ENCODE results near the gene HTRA3. TPM values are rescaled to one million over a fixed set of nuclear protein-coding genes. Genes with fewer than 3 reads are reported as not detected.

HTRA3 gene
- polyA plus RNA-seq, 1 donor = 7.2 TPM

GRCh38 chr4:8279321-8280157 lies 10.0 kb downstream of the HTRA3 start:
- DNase-seq = no peak

- no peak for DNase-seq
These were observed 10.8 kb downstream of the HTRA3 start for GRCh38 chr4:8280158-8280875.

GRCh38 chr4:8280876-8281440 lies 11.4 kb downstream of the HTRA3 start:
- no peak for DNase-seq

GRCh38 chr4:8281519-8282133 lies 12.1 kb downstream of the HTRA3 start:
- DNase-seq = no peak

- DNase-seq = no peak
These were observed 12.6 kb downstream of the HTRA3 start for GRCh38 chr4:8282134-8282641.

- no peak for DNase-seq
These were observed 13.2 kb downstream of the HTRA3 start for GRCh38 chr4:8282742-8283141.

GRCh38 chr4:8283161-8283560 lies 13.6 kb downstream of the HTRA3 start:
- no peak for DNase-seq

- no peak for DNase-seq
These were observed 14.1 kb downstream of the HTRA3 start for GRCh38 chr4:8283631-8284121.

- DNase-seq = no peak
These were observed 14.8 kb downstream of the HTRA3 start for GRCh38 chr4:8284391-8284790.

GRCh38 chr4:8285143-8285975 lies 15.8 kb downstream of the HTRA3 start:
- DNase-seq = no peak

GRCh38 chr4:8285976-8286718 lies 16.6 kb downstream of the HTRA3 start:
- no peak for DNase-seq

GRCh38 chr4:8286719-8287342 lies 17.3 kb downstream of the HTRA3 start:
- no peak for DNase-seq

GRCh38 chr4:8287343-8288280 lies 18.1 kb downstream of the HTRA3 start:
- no peak for DNase-seq

GRCh38 chr4:8289151-8289750 lies 19.7 kb downstream of the HTRA3 start:
- no peak for DNase-seq

GRCh38 chr4:8289956-8290700 lies 20.6 kb downstream of the HTRA3 start:
- DNase-seq = no peak

- no peak for DNase-seq
These were observed 21.1 kb downstream of the HTRA3 start for GRCh38 chr4:8290701-8290970.

- DNase-seq = no peak
These were observed 21.6 kb downstream of the HTRA3 start for GRCh38 chr4:8291036-8291682.
